Skin epidermis (tissue), 12 donors: ENCODE results near the gene LRRC4B.
"Not testable (repeated sequence)": the region's sequence is repeated elsewhere in the genome, so short reads cannot be mapped to it uniquely, and the experiment has no call there.

ENCODE experiments used
- H3K27ac ChIP-seq, 21 experiments: fragments of 200-600 bp; sonication (generic) in 11 of 21; one replicate each; pipeline ENCODE4 v1.5.0; 2020; ENCODE audit warnings: mild to moderate bottlenecking in 3 of 21, inconsistent platforms in 2 of 21, moderate library complexity in 2 of 21
- H3K4me3 ChIP-seq, 7 experiments: fragments of 200-600 bp; sonication (generic) in 2 of 7; one replicate each; pipeline ENCODE4 v1.5.0; 2020; ENCODE audit warnings: inconsistent platforms in 2 of 7, mild to moderate bottlenecking in 2 of 7, moderate library complexity in 1 of 7

The LRRC4B gene

DNA sequence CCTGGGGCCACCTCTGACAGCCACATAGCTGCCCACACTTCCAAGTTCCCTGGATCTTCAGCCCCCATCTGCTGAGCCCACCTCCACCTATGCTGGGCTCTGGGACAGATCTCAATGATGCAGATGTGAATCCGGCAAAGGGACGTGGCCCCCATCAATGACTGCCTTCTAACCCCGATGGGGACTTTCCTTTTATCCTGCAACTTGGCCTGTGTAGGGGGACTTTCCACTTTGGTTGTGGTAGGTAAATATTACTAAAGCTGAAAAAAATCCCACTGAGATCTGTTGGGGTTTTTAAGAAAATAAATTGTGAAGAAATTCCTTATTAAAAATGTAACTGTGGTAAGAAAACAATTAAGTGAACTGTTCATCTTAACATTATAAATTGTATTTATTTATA lies 33.8 kb downstream of the LRRC4B start:
- no peak overlapping the region for H3K4me3 ChIP-seq
- no peak overlapping the region for H3K27ac ChIP-seq

GRCh38 chr19:50532952-50533351 lies 35.3 kb downstream of the LRRC4B start:
- H3K27ac ChIP-seq, result no peak overlapping the region

DNA sequence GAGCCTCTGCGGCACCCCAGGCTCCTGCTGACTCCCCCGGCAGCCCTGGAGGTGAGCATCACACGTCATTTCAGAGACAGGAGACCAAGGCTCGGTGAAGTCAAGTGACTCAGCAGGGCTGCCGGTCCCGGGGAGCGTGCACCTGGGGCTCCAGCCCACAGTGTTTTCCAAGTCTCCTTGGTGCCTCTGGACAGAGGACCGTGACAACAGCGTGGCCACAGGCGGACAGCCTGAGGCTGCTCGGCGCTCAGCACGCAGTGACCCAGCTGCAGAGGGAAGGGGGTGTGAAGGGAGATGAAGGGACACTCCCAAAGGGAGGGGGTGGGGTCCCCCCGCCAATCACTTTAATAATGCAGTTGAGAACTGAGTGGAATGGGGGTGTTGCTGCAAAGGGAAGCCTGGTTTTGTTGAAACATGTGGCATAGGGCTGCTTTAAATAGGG lies 37.0 kb downstream of the LRRC4B start:
- H3K27ac ChIP-seq, result no peak overlapping the region

More at GRCh38 chr19:50532952-50533351, 35.3 kb downstream of the LRRC4B start:
- H3K4me3 ChIP-seq, result no peak overlapping the region

DNA sequence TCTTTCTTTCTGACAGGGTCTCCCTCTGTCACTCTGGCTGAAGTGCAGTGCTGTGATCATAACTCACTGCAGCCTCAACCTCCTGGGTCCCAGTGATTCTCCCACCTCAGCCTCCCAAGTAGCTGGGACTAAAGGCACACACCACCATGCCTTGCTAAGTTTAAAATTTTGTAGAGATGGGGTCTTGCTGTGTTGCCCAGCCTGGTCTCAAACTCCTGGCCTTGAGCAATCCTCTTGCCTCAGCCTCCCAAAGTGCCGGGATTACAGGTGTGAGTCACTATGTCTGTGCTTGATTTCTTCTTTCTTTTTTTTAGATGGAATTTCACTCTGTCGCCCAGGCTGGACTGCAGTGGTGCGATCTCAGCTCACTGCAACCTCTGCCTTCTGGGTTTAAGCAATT lies 40.2 kb downstream of the LRRC4B start:
- H3K4me3 ChIP-seq, H3K27ac ChIP-seq: not testable (repeated sequence)

More for the DNA sequence above, 37.0 kb downstream of the LRRC4B start:
- no peak overlapping the region for H3K4me3 ChIP-seq

- H3K27ac ChIP-seq, result no peak overlapping the region
- no peak overlapping the region for H3K4me3 ChIP-seq
Measured at GRCh38 chr19:50522881-50523280, 45.4 kb downstream of the LRRC4B start.

DNA sequence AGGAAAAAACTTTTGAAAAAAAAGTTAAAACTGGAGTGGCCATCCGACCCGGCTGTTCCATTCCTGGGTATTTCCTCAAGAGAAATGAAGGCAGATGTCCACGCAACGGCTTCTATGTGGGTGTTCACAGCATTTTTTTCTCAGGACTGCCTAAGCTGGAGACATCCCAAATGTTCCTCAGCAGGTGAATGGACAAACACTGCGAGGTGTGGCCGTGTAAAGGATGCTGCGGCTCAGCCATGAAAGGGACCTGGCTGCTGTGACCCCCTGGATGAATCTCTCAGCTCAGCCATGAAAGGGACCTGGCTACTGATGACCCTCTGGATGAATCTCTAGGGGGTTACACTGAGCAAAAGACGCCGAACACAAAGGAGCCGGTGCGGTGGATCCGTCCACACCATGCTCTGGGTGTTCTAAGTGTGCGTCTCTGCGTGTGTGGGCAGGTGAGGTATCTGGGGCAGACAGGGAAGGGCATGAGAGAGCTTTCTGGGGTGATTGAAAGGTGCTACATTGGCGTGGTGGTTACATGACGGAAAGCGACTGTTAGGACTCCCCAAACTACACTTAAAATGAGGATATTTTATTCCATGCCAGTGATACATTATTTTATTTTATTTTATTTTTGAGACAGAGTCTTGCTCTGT lies 47.3 kb downstream of the LRRC4B start:
- no peak overlapping the region for H3K4me3 ChIP-seq
- no peak overlapping the region for H3K27ac ChIP-seq

- Histone ChIP-seq H3K27ac (no peak overlapping the region), H3K4me3 (no peak overlapping the region)
Measured at GRCh38 chr19:50519006-50519575, 49.1 kb downstream of the LRRC4B start.

- Histone ChIP-seq H3K27ac (no peak overlapping the region), H3K4me3 (no peak overlapping the region)
Measured at GRCh38 chr19:50518091-50519005, 49.9 kb downstream of the LRRC4B start.

DNA sequence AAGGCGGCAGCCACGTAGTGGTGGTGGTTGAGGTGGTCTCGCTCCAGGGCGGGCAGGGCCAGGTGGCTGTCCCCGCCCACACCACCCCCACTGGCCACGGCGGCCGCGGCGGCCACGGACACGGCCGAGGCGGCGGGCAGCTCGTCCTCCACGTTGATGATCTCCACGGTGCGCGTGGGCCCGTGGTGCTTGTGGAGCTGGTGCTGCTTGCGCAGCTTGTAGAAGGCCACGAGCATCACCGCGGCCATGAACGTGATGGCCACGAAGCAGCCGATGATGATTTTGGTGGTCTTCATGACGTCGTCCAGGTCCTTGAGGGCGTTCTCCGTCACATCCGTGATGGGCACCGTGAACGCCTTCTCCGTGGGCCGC lies 50.5 kb downstream of the LRRC4B start:
- Histone ChIP-seq H3K4me3 (no peak overlapping the region), H3K27ac (no peak overlapping the region)

- no peak overlapping the region for H3K27ac ChIP-seq
Measured at GRCh38 chr19:50516964-50517703, 51.1 kb downstream of the LRRC4B start.

DNA sequence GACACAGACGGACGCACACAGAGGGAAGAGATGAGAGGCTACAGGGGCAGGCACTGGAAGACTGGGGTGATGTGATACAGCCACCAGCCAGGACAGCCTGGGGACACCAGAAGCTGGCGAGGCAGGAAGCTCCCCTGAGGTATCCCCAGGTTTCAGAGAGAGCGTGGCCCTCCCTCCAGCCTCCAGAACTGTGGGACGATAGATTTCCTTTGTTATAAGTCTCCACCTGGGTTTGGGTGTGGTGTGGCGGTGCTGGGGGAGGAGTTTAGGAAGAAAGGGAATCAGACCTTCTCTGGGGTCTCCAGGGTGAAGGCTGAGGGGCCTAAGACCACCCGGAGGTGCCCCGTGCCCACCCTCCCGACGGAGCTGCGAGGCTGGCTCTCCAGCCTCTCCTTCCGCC lies 51.8 kb downstream of the LRRC4B start:
- no peak overlapping the region for H3K4me3 ChIP-seq
- no peak overlapping the region for H3K27ac ChIP-seq

More at GRCh38 chr19:50516964-50517703, 51.1 kb downstream of the LRRC4B start:
- H3K4me3 ChIP-seq, result no peak overlapping the region

GRCh38 chr19:50515168-50515561 lies 53.1 kb downstream of the LRRC4B start:
- no peak overlapping the region for H3K4me3 ChIP-seq
- H3K27ac ChIP-seq, result no peak overlapping the region

- Histone ChIP-seq H3K4me3 (no peak overlapping the region), H3K27ac (no peak overlapping the region)
Measured at GRCh38 chr19:50514346-50515167, 53.7 kb downstream of the LRRC4B start.

DNA sequence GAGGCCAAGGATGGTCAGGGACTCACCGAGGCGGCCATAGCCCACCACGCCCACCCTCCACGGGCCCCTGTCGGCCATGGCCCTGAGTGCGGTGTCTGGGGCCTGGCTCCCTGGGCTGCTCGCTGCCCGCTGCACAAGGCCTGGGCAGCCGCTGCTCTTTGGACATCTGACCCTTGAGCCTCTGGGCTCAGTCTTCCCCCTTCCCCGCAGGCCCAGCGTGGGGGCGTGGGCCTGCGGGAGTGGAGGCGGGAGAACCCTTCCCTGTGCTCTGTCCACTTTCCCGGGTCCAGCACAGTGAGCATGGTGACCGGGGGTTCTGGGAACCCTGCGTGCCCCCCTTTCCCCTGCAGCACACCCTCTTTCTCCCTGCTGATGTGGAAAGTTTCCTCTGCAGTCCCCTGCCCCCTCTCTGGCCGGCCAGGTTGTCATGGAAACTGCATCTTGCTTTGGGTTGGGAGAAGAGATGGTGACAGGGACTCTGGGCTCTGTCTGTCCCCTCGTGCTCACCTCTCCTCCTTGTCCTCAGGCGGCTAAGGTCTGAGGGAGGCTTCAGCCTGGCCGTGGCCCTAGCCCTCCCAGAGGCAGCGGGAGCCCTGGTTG lies 54.4 kb downstream of the LRRC4B start, which contains the start of gene ASPDH:
ASPDH (minus strand) TSS at position 168 of the 600 bp plus-strand sequence; CDS start at position 78, 90 bp downstream.
- H3K27ac ChIP-seq, result no peak within 1 kb of the TSS
- H3K4me3 ChIP-seq, result no peak within 1 kb of the TSS

DNA sequence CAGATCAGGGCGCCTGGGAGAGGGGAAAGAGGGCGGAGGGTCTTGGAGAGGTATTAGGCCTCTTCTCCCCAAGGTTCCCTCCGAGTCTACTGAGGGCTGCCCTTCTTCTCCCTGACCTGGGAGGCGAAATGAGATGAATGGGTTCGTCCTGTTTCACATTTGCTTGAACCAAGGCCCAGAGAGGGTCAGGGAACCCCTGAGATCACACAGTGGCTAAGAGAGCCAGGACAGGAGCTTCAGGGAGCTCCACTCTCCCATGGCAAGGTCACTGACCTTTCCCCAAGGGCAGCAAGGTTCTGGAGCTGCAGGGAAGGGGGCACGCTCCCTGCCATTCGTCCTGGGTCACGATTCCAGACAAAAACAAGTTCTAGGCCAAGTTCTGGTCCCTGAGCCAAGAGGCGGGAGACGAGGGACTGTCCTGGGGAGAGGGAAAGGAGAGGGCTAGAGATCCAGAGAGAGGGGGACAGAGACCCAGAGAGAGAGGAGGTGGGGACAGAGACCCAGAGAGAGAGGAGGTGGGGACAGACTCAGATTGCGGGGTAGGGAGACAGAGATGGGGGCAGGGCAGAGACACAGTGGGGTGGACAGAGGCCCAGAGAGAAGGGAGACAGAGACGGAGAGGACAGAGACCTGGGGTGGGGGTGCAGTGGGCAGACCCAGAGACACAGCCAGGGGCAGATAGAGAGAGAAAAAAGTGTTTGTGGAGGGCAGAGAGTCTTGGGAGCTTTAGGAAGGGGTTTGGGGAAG lies 55.1 kb downstream of the LRRC4B start:
- Histone ChIP-seq H3K27ac (no peak overlapping the region), H3K4me3 (no peak overlapping the region)

DNA sequence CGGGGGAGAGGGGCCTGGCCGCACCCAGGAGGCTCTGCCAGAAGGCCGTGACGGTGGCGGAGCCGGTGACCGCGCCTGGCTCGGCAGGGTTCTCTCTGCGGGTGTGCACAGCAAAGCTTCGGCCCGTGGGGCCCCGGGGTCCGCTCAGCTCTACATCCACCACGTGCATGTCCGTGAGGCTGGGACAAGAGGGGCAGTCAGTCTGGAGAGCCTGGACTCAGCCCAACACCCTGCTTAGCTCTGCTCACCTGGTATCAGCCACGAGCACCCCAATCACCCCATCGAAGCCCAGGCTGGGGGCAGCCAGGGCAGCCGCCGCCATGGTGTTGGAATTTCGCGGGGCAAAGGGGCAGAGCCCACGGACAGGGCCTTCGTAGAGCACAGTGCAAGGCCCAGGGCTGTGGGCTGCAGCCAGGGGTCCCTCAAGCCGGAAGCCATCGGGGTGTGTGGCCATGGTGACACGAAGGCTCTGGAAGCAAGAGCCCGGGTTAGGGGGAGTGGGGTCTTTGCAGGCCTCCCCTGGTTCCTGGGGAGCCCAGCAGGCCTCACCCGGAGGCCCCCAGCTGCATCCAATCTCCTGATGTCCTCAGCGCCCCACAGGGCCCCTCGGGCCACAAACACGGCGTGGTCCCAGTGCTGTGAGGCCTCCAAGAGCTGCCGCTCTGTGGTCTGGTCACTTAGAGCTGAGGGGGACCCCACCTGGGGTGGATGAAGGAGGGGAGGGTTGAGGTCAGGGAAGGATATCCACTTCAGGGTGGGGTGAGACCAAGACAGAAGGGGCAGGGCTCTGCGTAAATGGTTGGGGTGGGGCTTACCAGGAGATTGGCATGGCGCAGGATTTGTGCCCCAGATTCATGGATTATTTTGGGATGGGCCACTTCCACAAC lies 55.9 kb downstream of the LRRC4B start:
- peak overlapping the region in 4 of 21 experiments; percentile 81 to 88 (median 84) for H3K27ac ChIP-seq
- H3K4me3 ChIP-seq, result peak overlapping the region in 3 of 7 experiments; percentile 46 to 75 (median 64)
